Breast epithelium (tissue), 3 donors: Measurements from ENCODE around the gene USP24.

Source experiments
- CTCF ChIP-seq, 3 donors: fragments of 450-650 bp; IDR thresholded peaks; one replicate each; pipeline ENCODE4 v1.5.1; 2016 to 2017; ENCODE audit warnings: antibody characterized with exemption in 3 of 3, mild to moderate bottlenecking in 3 of 3, moderate library complexity in 3 of 3
- POLR2A ChIP-seq: fragments of 450-650 bp; IDR thresholded peaks from one replicate; pipeline ENCODE4 v1.6.1; 2016; ENCODE audit warnings: antibody characterized with exemption, mild to moderate bottlenecking, moderate library complexity

DNA sequence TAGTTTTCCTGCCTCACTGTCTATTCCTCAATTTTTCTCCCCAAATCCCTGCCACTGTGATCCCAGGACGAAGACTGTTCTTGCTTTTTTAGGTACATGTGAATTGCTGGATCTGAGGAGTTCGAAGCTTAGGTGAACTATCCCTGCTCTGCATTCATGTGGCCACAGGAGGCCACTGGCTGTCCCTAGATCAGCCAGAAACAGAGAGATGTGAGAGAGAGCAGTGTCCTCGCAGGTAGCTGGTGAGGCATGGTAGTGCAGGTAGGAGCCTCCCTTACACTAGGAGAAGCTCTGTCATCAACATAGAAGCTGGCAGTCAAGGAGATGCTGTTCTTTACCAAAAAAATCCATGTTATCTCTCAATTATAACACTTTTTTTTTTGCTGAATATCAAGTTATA, 71.5 kb downstream of the USP24 start:
- peak in 1 of 3 donors; percentile 18 for TF ChIP-seq CTCF (IDR thresholded peaks at IDR 0.05)
- TF ChIP-seq POLR2A = no peak
